ENCODE measurements around the gene ZBTB20. TPM values are rescaled to one million over a fixed set of nuclear protein-coding genes. Genes with fewer than 3 reads are reported as not detected.

ZBTB20 gene
- total RNA-seq, 1 experiment from 2014 or later: 10.7 TPM

DNA sequence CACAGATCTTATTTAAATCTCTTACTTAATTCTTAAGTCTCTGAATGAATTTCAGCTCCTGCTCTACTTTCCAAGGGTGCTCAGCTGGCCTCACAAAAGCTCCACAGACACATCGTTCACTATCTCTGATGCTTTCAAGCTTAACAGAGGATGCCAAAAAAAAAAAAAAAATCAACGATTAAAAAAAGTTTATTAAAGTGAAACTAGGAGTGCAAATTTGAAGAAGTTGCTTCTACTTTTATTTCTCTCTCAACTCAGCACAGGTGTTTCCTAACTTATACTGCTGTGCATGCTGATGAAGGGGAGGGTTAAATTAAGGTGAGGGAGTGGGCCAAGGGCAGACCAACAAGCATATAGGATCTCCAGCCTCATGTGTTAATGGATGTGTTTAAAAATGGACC is 696.0 kb downstream of the ZBTB20 start:
- ChIA-PET CTCF (interaction anchor here (0.6 to 1.2 kb wide), 5 partner anchors 72 to 1363 kb away, joined by 3 to 4 read pairs (median 3); no protein-coding TSS in a partner anchor), POLR2A (no interaction called here)
- DNase-seq (ENCODE audit: unreplicated experiment): no peak
- TF ChIP-seq, protein P1, sequence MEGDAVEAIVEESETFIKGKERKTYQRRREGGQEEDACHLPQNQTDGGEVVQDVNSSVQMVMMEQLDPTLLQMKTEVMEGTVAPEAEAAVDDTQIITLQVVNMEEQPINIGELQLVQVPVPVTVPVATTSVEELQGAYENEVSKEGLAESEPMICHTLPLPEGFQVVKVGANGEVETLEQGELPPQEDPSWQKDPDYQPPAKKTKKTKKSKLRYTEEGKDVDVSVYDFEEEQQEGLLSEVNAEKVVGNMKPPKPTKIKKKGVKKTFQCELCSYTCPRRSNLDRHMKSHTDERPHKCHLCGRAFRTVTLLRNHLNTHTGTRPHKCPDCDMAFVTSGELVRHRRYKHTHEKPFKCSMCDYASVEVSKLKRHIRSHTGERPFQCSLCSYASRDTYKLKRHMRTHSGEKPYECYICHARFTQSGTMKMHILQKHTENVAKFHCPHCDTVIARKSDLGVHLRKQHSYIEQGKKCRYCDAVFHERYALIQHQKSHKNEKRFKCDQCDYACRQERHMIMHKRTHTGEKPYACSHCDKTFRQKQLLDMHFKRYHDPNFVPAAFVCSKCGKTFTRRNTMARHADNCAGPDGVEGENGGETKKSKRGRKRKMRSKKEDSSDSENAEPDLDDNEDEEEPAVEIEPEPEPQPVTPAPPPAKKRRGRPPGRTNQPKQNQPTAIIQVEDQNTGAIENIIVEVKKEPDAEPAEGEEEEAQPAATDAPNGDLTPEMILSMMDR (IDR thresholded peaks at IDR 0.05; ENCODE audit: unreplicated experiment): no peak
- intact Hi-C loops (cut with micrococcal nuclease): no loop called here
- Mint-ChIP-seq H3K36me3 (ENCODE audit: insufficient read depth, unreplicated experiment) (no peaks in the 10 kb centered on the region), H3K9me3 (ENCODE audit: unreplicated experiment) (no peaks in the 10 kb centered on the region), H3K4me3 (ENCODE audit: unreplicated experiment) (peak overlapping the region; percentile 68), H3K27me3 (ENCODE audit: insufficient read depth, unreplicated experiment) (no peaks in the 10 kb centered on the region), H3K4me1 (ENCODE audit: insufficient read depth, unreplicated experiment) (peaks cover 27% of the 10 kb centered on the region), H3K27ac (ENCODE audit: low read depth, unreplicated experiment) (peak overlapping the region; percentile 91)
- no TSS peak for BruUV-seq (replicated peaks)

DNA sequence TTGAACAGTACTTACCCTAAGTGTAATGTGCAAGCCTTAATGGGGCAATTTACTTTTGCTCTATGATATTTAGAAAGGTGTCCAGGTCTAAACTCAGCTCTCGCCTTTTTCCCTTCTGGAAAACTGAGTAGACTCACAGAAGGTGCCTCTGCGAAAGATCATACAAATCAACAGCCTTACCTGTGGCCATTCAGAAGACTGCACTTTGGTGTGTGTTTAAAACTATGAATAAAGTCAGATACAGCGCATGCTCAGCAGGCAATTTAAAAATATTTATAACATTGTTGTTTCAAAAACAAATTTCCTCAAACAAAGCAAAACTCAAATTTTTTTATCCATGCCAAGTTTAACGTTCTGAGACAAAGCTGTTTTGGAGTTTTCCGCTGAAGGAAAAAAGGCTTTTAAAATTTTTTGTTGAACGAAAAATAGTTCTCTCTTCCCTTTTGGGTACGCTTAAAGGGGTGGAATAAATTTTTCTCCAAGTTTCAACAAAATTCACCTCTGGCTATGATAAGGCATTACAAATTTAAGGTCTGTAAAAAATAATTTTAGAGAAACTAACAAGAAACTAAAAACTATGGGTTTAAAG is 697.0 kb downstream of the ZBTB20 start:
- ChIA-PET CTCF (interaction anchor here (0.6 to 3.0 kb wide), 10 partner anchors 10 to 796 kb away, joined by 3 to 10 read pairs (median 4); no protein-coding TSS in a partner anchor), POLR2A (interaction anchor here (0.8 to 1.8 kb wide), 5 partner anchors 11 to 67 kb away, joined by 3 to 9 read pairs (median 4); no protein-coding TSS in a partner anchor)
- peak; percentile 43 for DNase-seq (ENCODE audit: unreplicated experiment)

DNA sequence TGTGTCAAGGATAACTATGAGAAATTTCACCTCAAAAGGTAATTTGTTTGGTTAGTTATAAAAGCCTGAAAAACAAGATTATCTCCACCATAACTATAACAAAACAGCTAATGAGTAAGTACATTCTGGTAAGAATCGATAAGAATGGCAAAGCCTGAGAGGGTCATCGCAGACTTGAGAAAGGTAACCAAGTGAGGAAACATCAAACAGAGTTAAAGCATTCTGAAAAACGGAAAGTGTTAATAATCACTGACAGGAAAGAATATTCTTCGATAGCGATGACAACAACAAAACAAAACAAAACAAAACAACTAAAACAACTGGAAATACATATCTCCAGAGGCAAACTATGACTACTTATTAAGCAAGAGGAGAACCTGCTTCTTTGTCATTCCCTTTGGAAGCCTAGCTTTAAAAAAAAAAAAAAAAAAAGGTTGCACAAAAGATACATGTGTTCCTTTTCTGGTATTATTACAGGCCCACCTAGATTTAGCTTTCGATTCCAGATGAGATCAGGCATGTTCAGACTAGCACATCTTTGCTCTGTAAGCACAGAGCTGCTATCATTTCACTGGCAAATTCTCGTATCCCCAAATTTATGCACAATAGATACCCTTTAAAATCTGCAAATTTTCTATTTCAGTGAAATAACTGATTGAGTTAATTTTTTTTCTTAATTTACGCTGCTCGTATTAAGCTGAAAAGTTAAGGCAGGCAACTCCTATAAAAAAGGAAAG is 697.6 kb downstream of the ZBTB20 start:
- peak; percentile 57 for DNase-seq (ENCODE audit: unreplicated experiment)
- H3K4me3 Mint-ChIP-seq (ENCODE audit: unreplicated experiment): peak overlapping the region; percentile 68
- ChIA-PET POLR2A (interaction anchor here (0.8 to 1.8 kb wide), 5 partner anchors 11 to 66 kb away, joined by 3 to 9 read pairs (median 4); no protein-coding TSS in a partner anchor), CTCF (interaction anchor here (0.6 to 3.0 kb wide), 9 partner anchors 9 to 736 kb away, joined by 3 to 10 read pairs (median 4); no protein-coding TSS in a partner anchor)
- no peaks in the 10 kb centered on the region for H3K9me3 Mint-ChIP-seq (ENCODE audit: unreplicated experiment)
- H3K36me3 Mint-ChIP-seq (ENCODE audit: insufficient read depth, unreplicated experiment): no peaks in the 10 kb centered on the region
- H3K27me3 Mint-ChIP-seq (ENCODE audit: insufficient read depth, unreplicated experiment): no peaks in the 10 kb centered on the region
- H3K4me1 Mint-ChIP-seq (ENCODE audit: insufficient read depth, unreplicated experiment): peaks cover 33% of the 10 kb centered on the region
- TF ChIP-seq, protein P1 (IDR thresholded peaks at IDR 0.05; ENCODE audit: unreplicated experiment): no peak
- intact Hi-C loops (cut with micrococcal nuclease): no loop called here
- TSS peak; percentile 60 for BruUV-seq (replicated peaks)
- peak overlapping the region; percentile 91 for H3K27ac Mint-ChIP-seq (ENCODE audit: low read depth, unreplicated experiment)

More for the DNA sequence above, 697.0 kb downstream of the ZBTB20 start:
- H3K27ac Mint-ChIP-seq (ENCODE audit: low read depth, unreplicated experiment): peak overlapping the region; percentile 91
- H3K27me3 Mint-ChIP-seq (ENCODE audit: insufficient read depth, unreplicated experiment): no peaks in the 10 kb centered on the region
- H3K36me3 Mint-ChIP-seq (ENCODE audit: insufficient read depth, unreplicated experiment): no peaks in the 10 kb centered on the region
- TSS peak; percentile 96 for BruUV-seq (replicated peaks)
- no peaks in the 10 kb centered on the region for H3K9me3 Mint-ChIP-seq (ENCODE audit: unreplicated experiment)
- peak overlapping the region; percentile 68 for H3K4me3 Mint-ChIP-seq (ENCODE audit: unreplicated experiment)
- TF ChIP-seq, protein P1 (IDR thresholded peaks at IDR 0.05; ENCODE audit: unreplicated experiment): no peak
- intact Hi-C loops (cut with micrococcal nuclease): no loop called here
- peaks cover 31% of the 10 kb centered on the region for H3K4me1 Mint-ChIP-seq (ENCODE audit: insufficient read depth, unreplicated experiment)

DNA sequence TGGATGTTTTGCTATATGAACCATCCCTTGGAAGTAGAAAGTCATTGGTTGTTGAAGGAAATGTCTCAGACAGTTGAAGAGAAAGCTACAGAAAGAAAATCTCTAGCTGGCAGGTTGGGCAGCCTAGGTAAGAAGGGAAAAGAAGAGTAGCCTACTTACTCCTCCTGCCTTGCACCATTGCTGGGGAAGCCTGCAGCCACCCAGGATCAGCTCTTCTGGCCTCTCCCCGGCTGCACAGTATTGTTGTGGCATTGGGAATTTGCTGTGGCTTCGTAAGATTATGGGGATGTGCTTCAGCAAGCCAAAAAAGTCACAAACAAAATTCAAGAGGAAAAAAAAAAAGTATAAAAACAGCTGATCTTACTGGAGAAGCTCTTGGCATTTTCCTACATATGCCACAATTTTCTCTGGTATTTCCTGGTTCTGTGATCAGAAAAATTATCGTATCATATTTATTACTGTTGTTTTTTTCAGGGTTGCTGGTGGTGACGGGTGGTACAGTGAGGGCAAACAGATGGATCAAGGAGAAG is 699.1 kb downstream of the ZBTB20 start:
- H3K36me3 Mint-ChIP-seq (ENCODE audit: insufficient read depth, unreplicated experiment): no peaks in the 10 kb centered on the region
- no peak for DNase-seq (ENCODE audit: unreplicated experiment)
- ChIA-PET POLR2A (interaction anchor here (0.6 to 1.3 kb wide), 5 partner anchors 10 to 1381 kb away, joined by 3 to 4 read pairs (median 3); no protein-coding TSS in a partner anchor), CTCF (interaction anchor here (0.6 to 3.0 kb wide), 16 partner anchors 8 to 1368 kb away, joined by 3 to 33 read pairs (median 4); no protein-coding TSS in a partner anchor)
- TF ChIP-seq, protein P1 (IDR thresholded peaks at IDR 0.05; ENCODE audit: unreplicated experiment): no peak
- intact Hi-C loops (cut with micrococcal nuclease): no loop called here
- H3K27ac Mint-ChIP-seq (ENCODE audit: low read depth, unreplicated experiment): peak overlapping the region; percentile 47
- peak overlapping the region; percentile 56 for H3K4me3 Mint-ChIP-seq (ENCODE audit: unreplicated experiment)
- H3K27me3 Mint-ChIP-seq (ENCODE audit: insufficient read depth, unreplicated experiment): no peaks in the 10 kb centered on the region
- H3K4me1 Mint-ChIP-seq (ENCODE audit: insufficient read depth, unreplicated experiment): peaks cover 33% of the 10 kb centered on the region
- H3K9me3 Mint-ChIP-seq (ENCODE audit: unreplicated experiment): no peaks in the 10 kb centered on the region
- BruUV-seq (replicated peaks): no TSS peak

Measured in MCF 10A (cell line).